K562 (cell line): Measurements from ENCODE around the gene PSMD14. TPM values are rescaled to one million over a fixed set of nuclear protein-coding genes. Genes with fewer than 3 reads are reported as not detected.

Experiments used
- ATAC-seq: fragments of 200-7000 bp; cut with Tn5 transposase; 3 replicates; pipeline ENCODE4 v1.9.1; 2020; ENCODE audit warnings: moderate library complexity
- BruUV-seq: library from RNA; stranded (reverse); fragments of 400-500 nt; replicated peaks from 2 replicates; lab custom pipeline; 2021; lab: Mats Ljungman, UMichigan
- CTCF ChIA-PET: fragments of 300-600 bp; formaldehyde crosslinking; extraction: SDS; loops from one replicate; lab custom pipeline; 2021; ENCODE audit warnings: low intra/inter-chr PET ratio; lab: Yijun Ruan, JAX
- POLR2A ChIA-PET: fragments of 300-600, 350-650 bp; sonication (Branson Sonifier 250); formaldehyde crosslinking; extraction: SDS; loops from one replicate; lab custom pipeline; 2021; ENCODE audit warnings: antibody characterized with exemption, inconsistent platforms; lab: Yijun Ruan, JAX
- DNase-seq, 4 experiments: peaks; one replicate each; pipeline versions ENCODE4 v3.0.0 to v3.0.0-alpha.2; 2011 to 2018; ENCODE audit warnings: low spot score in 3 of 4, mixed read lengths in 3 of 4; ENCODE audit errors: extremely low read depth in 1 of 4
- FAIRE-seq: peaks from 2 replicates; lab custom pipeline; 2011; peaks lifted over from hg19 to GRCh38; lab: Jason Lieb, UNC
- H2AFZ ChIP-seq: 2 replicates; pipeline ENCODE4 v1.6.0; 2011; ENCODE audit warnings: low read depth, low read length, control low read depth, inconsistent platforms
- H3K27ac ChIP-seq: fragments of 200-600 bp; 3 replicates; pipeline ENCODE4 v1.8.0; 2011; ENCODE audit warnings: low read depth, mild to moderate bottlenecking, control low read depth, inconsistent platforms, low read length, moderate library complexity, mixed read lengths; ENCODE audit errors: extremely low read depth
- H3K27me3 ChIP-seq, 2 experiments: fragments of 300-600 bp in 1 of 2; 2 replicates in 1 of 2; 3 replicates in 1 of 2; pipeline versions ENCODE4 v1.6.0 to v1.8.0; 2011; ENCODE audit warnings: inconsistent platforms in 2 of 2, low read length in 2 of 2, mild to moderate bottlenecking in 1 of 2, mixed read lengths in 1 of 2, moderate library complexity in 1 of 2; ENCODE audit not compliant: control insufficient read depth in 2 of 2, insufficient read depth in 2 of 2
- H3K36me3 ChIP-seq: fragments of 300-600 bp; 3 replicates; pipeline ENCODE4 v1.8.0; 2011; ENCODE audit warnings: mild to moderate bottlenecking, low read length, inconsistent platforms; ENCODE audit not compliant: control insufficient read depth, insufficient read depth
- H3K4me1 ChIP-seq, 2 experiments: fragments of 200-600 bp in 1 of 2; replicated peaks in 1 of 2; 2 replicates in 1 of 2; 3 replicates in 1 of 2; pipeline versions ENCODE4 v1.5.1 to v1.8.0; 2011; ENCODE audit warnings: inconsistent platforms in 2 of 2, low read length in 2 of 2, mild to moderate bottlenecking in 1 of 2, mixed read lengths in 1 of 2, moderate library complexity in 1 of 2; ENCODE audit not compliant: control insufficient read depth in 2 of 2, insufficient read depth in 2 of 2
- H3K4me2 ChIP-seq: 2 replicates; pipeline ENCODE4 v1.6.1; 2011; ENCODE audit warnings: low read length, control low read depth, inconsistent platforms, mixed read lengths; ENCODE audit not compliant: insufficient read depth
- H3K4me3 ChIP-seq: fragments of 200-600 bp; sonication (generic), shearing (Covaris generic); 2 replicates; pipeline ENCODE4 v1.5.1; 2016; ENCODE audit warnings: control low read depth, inconsistent platforms
- H3K79me2 ChIP-seq: fragments of 200-600 bp; 3 replicates; pipeline ENCODE4 v1.8.0; 2011; ENCODE audit warnings: low read length, inconsistent platforms; ENCODE audit not compliant: control insufficient read depth, insufficient read depth
- H3K9ac ChIP-seq, 2 experiments: 2 replicates each; pipeline versions ENCODE4 v1.6.0 to v1.6.1; 2011; ENCODE audit warnings: low read depth in 2 of 2, low read length in 2 of 2, control low read depth in 1 of 2, inconsistent platforms in 1 of 2, mild to moderate bottlenecking in 1 of 2, mixed read lengths in 1 of 2; ENCODE audit not compliant: insufficient read depth in 1 of 2
- H3K9me1 ChIP-seq: one replicate; pipeline ENCODE4 v1.6.0; 2011; ENCODE audit warnings: inconsistent platforms, mild to moderate bottlenecking, low read length, moderate library complexity; ENCODE audit not compliant: control insufficient read depth, insufficient read depth
- H3K9me3 ChIP-seq: replicated peaks from 2 replicates; pipeline ENCODE4 v1.5.1; 2011; ENCODE audit warnings: low read depth, low read length, inconsistent platforms; ENCODE audit not compliant: control insufficient read depth, insufficient read depth
- H4K20me1 ChIP-seq: replicated peaks from 2 replicates; pipeline ENCODE4 v1.6.1; 2011; ENCODE audit warnings: low read length, inconsistent platforms, mixed read lengths; ENCODE audit not compliant: control insufficient read depth, insufficient read depth
- PRDM10 ChIP-seq: fragments of 450-650 bp; IDR thresholded peaks from 2 replicates; pipeline ENCODE4 v1.6.1; 2018; ENCODE audit not compliant: partially characterized antibody
- ZNF696 ChIP-seq: fragments of 250-450 bp; sonication (Bioruptor Pico); conservative IDR thresholded peaks from 2 replicates; pipeline ENCODE4 v1.4.0; 2020; ENCODE audit warnings: mild to moderate bottlenecking, moderate library complexity
- WGBS: fragments of 100-300 bp; shearing (Covaris generic); methylation state at CpG from one replicate; pipeline ENCODE4 v1.1.6; 2016; ENCODE audit warnings: low coverage, mixed read lengths; ENCODE audit not compliant: insufficient coverage; ENCODE audit errors: missing lambda C conversion rate; 5-methylcytosine and 5-hydroxymethylcytosine counted together
- in situ Hi-C: fragments of 300-500 bp; cut with MboI; formaldehyde crosslinking; loops from 4 replicates; pipeline ENCODE4 v1.15.0; 2018; ENCODE audit warnings: inconsistent platforms, mixed read lengths
- intact Hi-C: fragments of 100-400 bp; cut with micrococcal nuclease; formaldehyde crosslinking; loops from 2 replicates; pipeline ENCODE4 v1.14.2; 2022
- polyA plus RNA-seq, 8 experiments: library from polyadenylated mRNA; depleted of rRNA in 4 of 8; stranded (reverse) in 5 of 8; unstranded in 3 of 8; fragments of >200 nt; fragmentation: Nextera tagmentation in 2 of 8; fragmentation: Illumina TruSeq in 1 of 8; extraction: Ambion mirVana in 2 of 8; extraction: Trizol in 1 of 8; gene quantifications; 2 replicates each; pipeline versions ENCODE4 v1.2.1 to v1.2.3, GENCODE V29; 2011 to 2014; ENCODE audit warnings: inconsistent platforms in 1 of 8, missing spikeins in 1 of 8
- total RNA-seq, 7 experiments: library from RNA; depleted of rRNA in 6 of 7; stranded (reverse); fragments of >200 nt in 6 of 7; fragmentation: Illumina TruSeq in 2 of 7; extraction: Trizol in 2 of 7; gene quantifications; 2 replicates each; pipeline versions ENCODE4 v1.2.1 to v1.2.3, GENCODE V29; 2011 to 2021; ENCODE audit warnings: low replicate concordance in 1 of 7

PSMD14 gene
- total and polyA plus RNA-seq, 9 of the 15 experiments (the other 6 are each of a cell fraction or from before 2014, with no cell fraction given) = 151 to 515 (median 228) TPM

GRCh38 chr2:161415987-161416707 lies 107.9 kb downstream of the PSMD14 start, which contains the start of gene TBR1:
TSS of gene TBR1 (plus strand) at chr2:161416297. CDS start at chr2:161416411, 114 bp downstream.
- 6% methylated on average over 16 of the region's 16 CpGs for WGBS
- peaks cover 55 to 59% of the 10 kb centered on the region in 2 experiments for H3K27me3 ChIP-seq
- DNase-seq = peak in 1 of 4 experiments; percentile 25
- peaks cover 8% of the 10 kb centered on the region; the same call in 2 of the 3 replicates for H3K36me3 ChIP-seq
- no TSS peak for BruUV-seq
- POLR2A ChIA-PET = interaction anchor here (0.6 kb wide), 1 partner anchor 87 kb away, joined by 3 read pairs; no protein-coding TSS in a partner anchor
- peak within 1 kb of the TSS; percentile 69; the same call in 1 of the 2 replicates for H3K4me2 ChIP-seq
- TF ChIP-seq ZNF696 (no peak), PRDM10 (peak; percentile 22)
- TF ChIP-seq, all 486 proteins: peak for 1
- CTCF ChIA-PET = no interaction called here
- H3K9me3 ChIP-seq = no peaks in the 10 kb centered on the region
- in situ Hi-C loops (no loop called here), intact Hi-C loops (loop anchor here (5.0 kb wide), 1 partner anchor 109 kb away; the partner anchor contains the start of gene PSMD14)
- H3K9me1 ChIP-seq = no peaks in the 10 kb centered on the region
- H3K27ac ChIP-seq = no peak within 1 kb of the TSS
- no peaks in the 10 kb centered on the region for H3K79me2 ChIP-seq
- peak within 1 kb of the TSS in 1 of 2 experiments; percentile 54; a peak in 1 of 4 replicates for H3K9ac ChIP-seq
- 0 out of 2 replicates have a peak within 1 kb of the TSS, but pooled peaks have one; percentile 76 for H2AFZ ChIP-seq
- H4K20me1 ChIP-seq = no peaks in the 10 kb centered on the region
- H3K4me3 ChIP-seq = no peak within 1 kb of the TSS
- ATAC-seq = no peak
- peaks cover 8 to 28% of the 10 kb centered on the region in 2 experiments; a peak in 4 of 5 replicates for H3K4me1 ChIP-seq
- FAIRE-seq = no peak
